Breast epithelium (tissue), 3 donors: Measurements from ENCODE around the gene ZNF467.

Experiments
- POLR2A ChIP-seq: fragments of 450-650 bp; IDR thresholded peaks from one replicate; pipeline ENCODE4 v1.6.1; 2016; ENCODE audit warnings: antibody characterized with exemption, mild to moderate bottlenecking, moderate library complexity
- POLR2AphosphoS5 ChIP-seq, 3 donors: sonication (generic); formaldehyde crosslinking; IDR thresholded peaks; one replicate each; pipeline ENCODE4 v1.6.1; 2017; ENCODE audit warnings: antibody characterized with exemption in 3 of 3

DNA sequence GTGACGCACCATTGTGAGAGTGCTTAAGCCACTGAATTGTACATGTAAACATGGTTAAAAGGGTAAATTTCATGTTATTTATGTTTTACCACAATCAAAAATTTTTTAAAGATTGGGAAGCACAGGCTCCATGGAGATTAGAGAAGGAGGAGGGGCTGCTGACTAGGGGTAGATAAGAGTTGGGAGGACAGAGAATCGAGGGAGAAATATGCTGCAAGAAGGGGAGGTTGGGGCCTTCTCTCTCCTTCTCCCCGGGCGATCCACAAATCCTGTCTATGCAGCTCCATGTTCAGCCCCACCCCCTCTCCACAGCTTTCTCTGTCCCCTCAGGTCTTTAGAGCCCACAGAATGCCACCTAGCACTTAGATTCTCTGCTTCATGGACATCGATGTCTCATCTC, 12.1 kb downstream of the ZNF467 start:
- no peak for TF ChIP-seq POLR2AphosphoS5 (IDR thresholded peaks at IDR 0.05)
- TF ChIP-seq POLR2A, result no peak
